ELF-1 (cell line): ENCODE results near the gene TRIM9.
A peak's percentile ranks its signal among the peaks of the same experiment; 100 is the strongest.

Source experiments
- DNase-seq: peaks from one replicate; pipeline ENCODE4 v3.0.0-alpha.2; 2016; ENCODE audit warnings: low read depth, low spot score

The TRIM9 gene

DNA sequence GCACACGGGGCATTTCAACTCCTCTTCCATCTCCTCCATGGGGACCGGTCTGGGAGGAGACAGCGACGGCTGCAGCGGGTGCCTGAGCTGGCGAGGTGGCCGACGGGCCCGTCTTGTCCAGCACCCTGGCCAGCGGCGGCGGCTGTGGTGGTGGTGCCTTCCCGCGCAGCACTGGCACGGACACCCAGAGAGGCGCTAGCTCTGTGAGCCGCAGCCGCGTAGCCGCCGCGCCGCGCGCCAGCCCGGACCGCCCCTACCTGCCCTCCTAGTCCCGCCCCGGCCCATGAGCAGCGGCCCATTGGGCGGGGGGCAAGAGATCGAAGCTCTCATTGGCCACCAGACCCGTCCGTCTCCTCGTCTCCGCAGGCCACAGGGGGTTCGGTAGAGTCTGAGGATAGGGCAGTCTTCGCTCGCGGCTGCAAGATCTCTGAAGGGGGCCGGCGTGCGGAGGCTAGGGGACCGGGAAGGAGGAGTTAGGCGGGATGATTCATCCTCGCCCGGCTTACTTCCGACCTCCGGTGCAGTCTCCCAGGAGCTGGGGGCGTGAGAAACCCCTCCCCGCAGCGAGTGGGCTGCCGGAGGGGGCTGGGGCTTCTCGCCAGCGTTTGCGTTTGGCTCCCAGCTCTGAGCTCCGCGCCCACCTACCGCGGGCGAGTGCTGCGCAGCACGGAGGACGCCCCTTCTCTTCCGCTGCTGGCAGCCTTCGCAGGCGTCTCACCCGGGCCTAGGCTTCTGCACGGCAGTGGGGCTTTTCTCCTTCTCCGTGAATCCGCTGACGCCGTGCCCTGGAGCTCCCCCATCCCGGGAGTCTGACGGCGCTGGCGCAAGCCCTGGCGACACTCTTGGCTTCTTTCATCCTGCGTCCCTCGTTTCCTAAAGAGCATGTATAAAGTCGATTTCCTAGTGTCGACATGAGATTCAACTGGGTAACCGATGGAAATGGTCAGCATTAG, at the start of gene TRIM9:
TSS of gene TRIM9 (minus strand) at position 205 of the 953 bp plus-strand sequence. CDS start at position 39, 166 bp downstream.
- DNase-seq: peak; percentile 99

DNA sequence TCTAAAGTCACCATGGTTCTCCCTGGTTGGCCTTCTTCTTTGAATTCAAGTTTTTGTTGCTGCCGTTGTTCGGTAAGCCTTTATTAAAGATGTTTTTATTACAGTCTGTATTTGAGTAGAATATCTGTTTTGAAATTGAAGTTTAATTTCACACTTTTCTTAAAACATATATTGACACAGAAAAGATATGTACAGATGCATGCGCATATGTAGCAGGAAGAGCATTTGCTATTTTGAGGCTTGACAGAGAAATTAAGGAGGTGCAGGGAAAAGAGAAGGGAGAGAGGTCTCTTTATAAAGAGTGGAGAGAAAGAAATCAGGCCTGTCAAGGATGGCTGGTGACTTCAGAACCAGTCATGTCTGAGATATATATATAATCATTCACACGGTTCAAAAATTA, 46.0 kb upstream of the TRIM9 start:
- no peak for DNase-seq

DNA sequence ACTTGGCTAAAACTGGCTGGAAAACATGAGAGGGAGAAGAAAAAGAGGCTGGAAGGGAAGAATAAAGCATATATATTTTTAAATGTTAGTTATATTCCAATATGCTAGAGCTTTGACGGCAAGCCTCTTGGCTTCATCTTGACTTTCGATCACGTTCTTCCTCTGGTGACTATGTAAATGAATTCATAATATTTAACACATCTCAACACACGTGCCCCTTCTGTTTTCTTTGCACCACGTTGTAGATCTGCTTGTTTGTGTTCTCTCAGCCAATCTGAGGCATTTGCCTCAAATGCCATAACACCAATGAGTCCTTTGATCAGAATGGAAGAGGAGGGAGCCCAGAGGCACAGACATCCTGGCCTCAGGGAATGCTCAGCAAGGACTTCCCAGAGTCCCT, 45.4 kb upstream of the TRIM9 start:
- no peak for DNase-seq

DNA sequence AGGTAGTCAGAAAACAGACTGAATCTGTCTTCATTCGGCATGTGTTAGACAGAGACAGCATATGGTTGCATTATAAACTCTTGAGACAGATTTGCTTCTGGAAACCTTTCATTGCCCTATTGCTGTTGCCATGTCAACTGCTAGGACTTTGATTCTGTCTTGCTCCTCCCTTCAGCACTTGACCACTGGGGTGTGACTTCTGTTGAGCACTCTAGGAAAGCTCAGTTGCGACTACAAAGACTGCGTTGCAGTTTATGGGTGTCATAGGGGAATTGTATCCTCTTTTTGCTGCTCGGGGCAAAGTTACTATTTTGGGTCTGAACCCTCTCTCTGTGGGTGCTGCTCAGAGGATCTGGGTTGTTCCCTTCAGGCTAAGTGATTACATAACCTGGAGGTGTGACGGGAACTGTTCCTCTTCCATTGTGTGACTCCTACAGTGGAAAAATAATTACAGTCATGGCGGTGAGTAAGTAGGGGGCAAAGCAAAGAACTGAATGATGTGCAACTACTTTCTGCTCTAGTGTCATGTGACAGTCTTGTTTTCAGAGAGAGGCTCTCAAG, 44.3 kb upstream of the TRIM9 start:
- no peak for DNase-seq

DNA sequence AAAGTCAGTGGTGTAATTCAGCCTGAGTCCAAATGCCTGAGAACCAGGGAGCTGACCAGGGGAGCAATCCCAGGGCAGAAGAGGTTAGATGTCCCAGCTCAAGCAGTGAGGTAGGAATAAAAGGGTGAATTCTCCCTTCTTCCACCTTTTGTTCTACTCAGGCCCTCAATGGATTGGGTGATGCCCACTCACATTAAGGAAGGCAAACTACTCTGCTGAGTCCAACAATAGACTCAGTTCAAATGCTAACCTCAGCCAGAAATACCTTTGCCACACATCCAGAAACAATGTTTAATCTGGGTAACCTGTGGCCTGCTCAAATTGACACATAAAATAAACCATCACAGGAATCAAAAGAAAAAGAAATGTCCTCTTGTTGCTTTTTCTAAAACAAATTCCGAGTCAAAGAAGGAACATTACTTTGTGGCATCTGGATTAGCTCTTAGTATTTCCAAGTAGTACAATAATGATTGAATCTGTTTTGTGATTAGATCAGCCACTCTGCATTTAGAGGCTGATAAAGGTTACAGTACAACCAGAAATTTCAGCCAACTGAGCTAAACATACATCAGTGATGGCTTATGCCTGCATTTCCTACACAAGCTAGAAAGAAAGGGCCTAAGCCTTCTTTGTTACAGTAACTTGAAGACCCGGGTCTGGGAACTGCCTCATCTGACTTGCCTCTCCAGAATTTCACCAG, 43.6 kb upstream of the TRIM9 start:
- no peak for DNase-seq

DNA sequence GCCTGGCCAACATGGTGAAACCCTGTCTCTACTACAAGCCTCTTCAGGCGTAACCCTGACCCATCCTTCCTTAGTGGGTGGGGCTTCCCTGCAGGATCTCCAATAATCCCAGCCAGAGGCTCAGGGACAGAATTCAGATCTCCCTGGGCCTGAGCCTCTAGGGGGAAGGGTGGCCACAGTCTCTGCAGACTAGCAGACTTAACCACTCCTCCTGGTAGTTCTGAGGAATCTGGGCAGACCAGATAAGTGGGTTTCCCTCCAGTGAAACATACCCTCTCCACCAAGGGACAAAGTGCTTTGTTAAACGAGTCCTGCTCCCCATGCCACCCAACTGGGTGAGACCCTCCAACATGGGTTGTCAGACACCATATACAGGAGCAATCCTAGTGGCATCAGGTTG, 36.6 kb upstream of the TRIM9 start:
- peak; percentile 63 for DNase-seq

DNA sequence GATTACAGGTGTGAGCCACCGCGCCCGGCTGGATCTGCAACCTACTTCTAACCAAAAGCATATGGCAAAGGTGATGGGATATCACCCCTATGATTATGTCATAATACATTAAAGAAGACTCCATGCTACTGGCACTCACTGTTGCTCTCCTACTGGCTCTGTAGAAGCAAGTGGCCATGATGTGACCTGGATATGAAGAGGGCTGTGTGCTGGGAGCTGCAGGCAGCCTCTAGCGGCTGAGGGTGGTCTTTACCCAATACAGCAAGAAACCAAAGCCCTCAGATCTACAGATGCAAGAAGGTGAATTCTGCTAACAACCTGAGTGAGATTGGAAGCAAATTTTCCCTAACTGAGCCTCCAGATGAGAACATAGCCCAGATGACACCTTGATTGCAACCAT, 34.2 kb upstream of the TRIM9 start:
- no peak for DNase-seq

DNA sequence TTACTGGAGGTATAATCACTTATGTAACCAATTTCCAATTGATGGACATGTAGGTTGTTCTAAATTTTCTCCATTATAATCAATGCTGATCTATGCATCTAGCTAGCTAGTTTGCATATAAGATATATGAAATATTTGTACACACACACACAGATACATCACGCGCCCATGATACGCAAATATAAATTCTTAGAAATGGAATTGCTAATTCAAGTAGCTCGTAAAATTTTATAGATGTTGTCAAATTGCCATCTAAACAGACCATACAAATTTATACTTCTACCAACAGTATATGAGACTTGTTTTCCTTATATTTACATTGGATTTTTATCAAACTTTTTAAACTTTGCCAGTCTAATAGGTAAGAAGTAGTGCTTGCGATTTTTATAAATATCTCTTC, 29.1 kb upstream of the TRIM9 start:
- no peak for DNase-seq

DNA sequence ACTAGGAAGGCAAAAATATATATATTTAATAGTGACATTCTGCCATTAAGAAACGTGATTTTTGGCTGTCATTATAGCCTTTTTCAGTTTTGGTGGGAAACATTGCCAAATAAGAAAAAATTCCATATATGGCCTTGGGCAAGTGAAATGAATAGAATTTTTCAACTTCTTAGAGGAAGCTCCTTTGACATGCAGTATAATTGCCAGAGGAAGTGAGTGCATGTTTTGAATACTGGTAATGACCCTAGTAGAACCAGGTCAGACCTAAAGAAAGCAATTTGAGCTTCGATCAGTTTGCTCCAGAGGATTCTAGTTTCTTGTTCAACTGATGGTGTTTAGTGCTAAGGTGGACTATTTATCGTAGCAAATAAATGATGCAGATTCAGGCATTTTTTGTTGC, 26.2 kb upstream of the TRIM9 start:
- no peak for DNase-seq

DNA sequence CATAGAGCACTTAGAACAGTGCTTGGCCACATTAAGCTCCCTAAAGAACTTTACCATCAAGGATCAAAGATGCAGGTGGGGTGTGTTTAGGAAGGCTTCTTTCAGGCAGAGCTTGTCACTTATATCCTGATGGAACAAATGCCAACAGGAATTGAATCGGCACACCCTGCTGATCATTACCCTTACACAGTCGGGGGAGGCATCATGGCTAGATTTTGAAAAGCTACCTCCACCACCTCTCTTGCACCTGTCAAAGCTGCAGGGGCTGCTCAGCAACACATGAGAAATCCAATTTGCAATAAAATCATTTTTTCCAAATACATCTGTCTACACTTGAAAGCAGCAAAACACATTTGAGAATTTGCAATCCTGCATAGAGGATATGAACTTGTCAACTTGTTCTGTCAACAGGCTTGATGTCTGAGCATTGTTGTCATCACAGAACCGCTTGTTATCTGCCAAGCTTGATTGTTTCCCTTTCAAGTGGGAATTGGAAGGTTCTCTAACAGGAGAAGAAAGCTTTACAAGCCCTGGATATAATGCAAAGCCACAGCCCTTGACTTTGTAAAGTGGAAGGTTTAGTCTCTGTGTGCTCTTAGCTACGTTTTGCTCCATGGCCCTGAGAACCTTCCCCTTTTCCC, 24.6 kb upstream of the TRIM9 start:
- DNase-seq: no peak

DNA sequence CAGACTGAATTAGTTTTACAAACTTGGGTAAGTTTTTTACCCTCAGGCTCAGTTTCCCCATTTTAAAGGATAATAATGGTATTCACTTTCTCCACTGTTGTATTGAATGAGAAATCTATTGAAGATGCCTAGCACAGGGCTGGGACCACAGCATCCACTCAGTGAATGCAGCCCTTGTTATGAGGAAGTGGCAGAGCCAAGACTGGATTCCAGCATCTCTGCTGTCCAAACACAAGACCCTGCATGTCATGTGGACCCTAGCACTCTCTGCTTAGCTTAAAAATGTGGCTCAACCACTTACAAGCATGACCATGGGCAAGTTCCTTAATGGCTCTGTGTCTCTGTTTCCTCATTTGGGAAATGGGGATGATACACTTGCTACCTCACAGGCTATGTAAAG, 24.1 kb upstream of the TRIM9 start:
- DNase-seq: no peak

DNA sequence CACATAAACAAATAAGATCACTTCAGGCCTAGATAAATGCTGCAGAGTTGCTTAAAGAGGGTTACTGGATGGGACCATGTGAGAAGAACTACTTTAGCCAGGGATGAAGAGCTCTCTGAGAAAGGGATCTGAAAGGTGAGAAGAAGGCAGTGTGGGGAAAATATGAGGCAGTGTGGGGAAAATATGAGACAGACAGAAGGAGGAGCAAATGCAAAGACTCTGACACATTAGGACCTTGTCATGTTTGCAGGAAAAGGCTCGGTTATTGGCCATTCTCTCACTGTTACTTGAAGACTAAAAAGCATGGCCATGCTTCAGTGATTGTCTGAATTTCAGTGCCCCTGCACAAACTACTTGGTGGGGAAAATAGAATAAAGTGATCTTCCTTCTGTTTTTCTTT, 22.7 kb upstream of the TRIM9 start:
- no peak for DNase-seq

DNA sequence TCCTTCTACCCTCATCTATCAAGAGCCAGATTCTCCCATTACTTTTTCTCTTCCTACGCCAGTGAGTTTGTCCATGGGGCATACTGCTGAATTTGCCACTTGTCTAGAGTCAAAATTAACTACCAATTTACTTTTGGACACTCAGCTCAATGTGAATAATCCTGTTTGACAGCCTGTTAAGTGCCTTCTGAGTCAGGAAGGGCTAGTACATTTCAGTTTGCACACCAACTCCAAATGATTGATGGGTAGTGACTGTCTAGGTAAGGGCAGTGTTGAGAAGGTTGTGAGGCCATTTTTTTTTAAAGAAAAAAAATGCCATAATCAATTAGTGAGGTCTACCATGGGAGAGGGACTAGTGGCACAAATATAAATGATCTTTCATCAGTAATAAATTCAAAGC, 21.8 kb upstream of the TRIM9 start:
- DNase-seq: no peak

DNA sequence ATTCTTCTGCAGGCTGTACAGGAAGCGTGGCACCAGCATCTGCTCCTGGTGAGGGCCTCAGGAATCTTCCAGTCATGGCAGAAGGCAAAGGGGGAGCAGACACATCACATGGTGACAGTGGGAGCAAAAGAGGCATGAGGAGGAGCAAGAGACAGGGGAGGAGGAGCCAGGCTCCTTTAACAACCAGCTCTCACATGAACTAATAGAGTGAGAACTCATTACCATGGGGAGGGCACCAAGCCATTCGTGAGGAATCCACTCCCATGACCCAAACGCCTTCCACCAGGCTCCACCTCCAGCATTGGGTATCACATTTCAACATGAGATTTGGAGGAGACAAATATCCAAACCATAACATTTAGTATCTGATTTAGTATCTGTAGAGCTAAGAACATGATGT, 14.7 kb upstream of the TRIM9 start:
- no peak for DNase-seq

DNA sequence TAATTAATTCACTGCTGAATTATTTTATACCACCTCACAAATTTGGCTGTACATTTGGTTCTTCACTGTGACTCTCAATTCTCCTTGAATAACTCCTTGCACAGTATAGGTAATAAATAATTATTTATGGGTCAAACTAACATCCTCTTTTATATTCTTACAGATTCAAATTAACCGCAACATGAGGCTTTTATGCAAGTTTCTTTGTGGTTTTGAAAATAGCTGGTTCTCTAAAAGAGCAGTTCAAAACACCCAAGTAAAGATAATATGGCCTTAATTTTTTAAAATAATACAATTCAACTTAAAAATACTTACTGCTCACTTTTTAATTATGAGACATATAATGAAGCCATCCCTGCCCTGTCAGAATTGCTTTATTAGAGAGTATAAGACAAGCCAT, 12.9 kb upstream of the TRIM9 start:
- DNase-seq: no peak

DNA sequence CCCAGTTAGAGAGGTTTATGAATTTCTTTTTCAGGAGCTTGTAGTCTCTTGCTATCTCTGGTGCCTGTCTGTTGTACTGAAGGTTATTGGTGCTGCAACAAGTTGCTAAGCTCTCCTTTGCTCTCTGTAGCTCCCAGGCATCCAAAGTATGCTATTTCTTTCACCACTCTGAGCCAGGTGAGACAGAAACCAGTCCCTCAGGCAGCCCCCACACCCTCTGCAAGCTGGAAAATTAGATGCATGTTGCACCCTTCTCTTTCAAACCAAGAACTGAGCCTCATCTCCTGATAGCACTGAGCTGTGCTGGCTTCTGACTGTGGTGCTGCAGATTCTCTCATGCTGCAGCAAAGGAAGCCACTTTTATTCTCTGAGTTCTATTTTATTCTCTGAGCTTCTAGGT, 9.6 kb upstream of the TRIM9 start:
- peak; percentile 42 for DNase-seq

DNA sequence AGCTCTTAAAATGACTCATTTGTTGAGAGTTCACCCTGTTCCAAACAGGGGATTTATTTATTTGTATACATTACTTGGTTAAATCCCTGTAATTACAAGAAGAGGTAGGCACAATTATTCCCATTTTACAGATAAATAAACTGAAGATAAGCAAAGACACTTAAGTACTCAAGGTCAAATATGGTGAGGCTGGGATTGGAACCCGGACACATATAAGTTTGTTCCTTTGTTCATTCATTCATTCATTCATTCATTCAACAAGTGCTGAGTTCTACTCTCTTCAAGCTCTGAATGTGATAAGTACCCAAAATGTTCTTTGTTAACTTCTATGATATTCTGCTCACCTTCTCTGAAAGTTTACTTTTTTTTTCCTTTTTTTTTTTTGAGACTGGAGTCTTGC, 2.4 kb upstream of the TRIM9 start:
- DNase-seq: no peak

DNA sequence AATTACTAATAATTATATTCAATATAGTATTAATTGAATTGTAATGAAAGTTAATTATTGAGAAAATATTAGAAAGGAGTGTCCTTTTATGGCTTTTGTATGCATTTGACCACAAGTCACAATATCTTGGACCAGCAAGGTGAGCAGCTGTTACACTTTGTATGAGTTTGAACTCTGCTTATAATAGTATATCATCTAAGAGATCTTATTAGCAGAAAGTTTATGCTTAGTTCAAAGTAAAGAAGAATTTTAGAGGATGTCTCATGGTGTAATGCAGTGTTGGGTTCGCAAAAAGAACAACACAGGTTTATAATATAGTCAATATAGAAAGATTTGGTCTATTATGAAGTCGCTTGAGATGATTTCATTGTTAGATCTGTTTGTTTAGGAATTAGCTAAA, 2.0 kb upstream of the TRIM9 start:
- no peak for DNase-seq

DNA sequence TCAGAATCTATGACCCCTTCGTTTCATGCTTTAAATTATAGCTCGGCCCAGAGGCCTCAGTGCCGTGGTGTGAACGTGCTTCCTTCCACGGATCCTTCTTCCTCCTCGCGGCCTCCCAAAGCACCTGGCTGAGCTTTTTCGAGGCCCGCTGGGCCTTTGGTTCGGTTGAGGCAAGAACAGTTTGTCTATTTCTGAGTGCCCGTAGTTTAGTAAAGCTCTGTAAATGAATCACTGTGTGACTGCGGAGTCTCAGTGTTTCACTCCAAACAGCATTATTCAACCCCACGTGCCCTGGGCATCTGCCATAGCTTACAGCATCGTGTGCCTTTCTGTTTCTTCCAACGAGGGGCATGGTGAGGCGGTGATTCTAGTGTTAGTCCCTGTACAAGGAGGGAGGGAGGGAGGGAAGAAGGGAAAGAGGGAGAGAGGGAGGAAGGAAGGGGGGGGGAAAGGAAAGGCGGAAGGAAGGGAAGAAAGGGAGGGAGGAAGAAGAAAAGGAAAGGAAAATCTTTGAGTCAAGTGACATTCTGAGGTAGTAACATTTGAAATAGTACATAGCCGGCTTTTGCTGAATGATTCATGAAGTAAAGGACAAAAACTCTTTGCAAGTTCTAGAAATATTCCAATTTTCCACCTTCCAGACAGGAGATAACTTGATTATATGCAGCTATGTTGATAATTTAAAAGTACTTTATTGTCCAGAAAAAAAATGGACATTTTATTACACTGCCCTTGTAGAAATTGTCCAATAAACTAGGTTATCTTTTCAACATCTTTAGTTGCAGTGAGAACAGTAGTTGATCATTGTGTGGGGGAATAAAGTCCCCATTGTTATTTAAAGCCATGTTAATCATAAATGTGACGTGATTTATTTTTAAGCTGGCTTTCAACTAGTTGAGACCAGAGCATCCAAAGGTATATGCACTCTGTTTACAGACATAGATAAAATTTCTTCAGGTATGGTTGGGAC, 1.2 kb upstream of the TRIM9 start:
- no peak for DNase-seq

DNA sequence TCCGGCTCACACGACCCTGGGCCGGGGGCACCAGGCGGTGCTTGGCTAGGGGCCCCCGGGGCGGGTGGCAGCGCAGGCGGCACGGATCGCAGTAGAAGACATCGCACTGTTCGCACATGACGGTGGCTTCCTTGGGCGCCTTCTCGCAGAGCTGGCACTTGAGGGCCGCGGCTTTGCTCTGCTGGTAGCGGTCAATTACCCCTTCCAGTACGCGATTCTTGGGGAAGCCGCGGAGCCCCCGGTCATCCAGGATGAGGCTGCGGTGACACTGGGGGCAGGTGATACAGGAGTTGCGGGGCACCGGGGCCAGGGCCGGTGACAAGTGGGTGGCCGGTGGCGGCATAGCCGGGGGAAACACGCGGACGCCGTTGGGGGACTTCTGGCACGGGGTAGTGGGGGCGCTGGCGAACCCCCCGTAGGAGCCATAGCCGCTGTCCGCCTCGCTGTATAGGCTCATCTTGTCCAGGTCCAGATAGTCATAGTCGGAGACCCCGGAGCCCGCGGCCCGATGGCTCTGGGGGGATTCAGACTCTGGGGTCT, 553 bp downstream of the TRIM9 start:
- DNase-seq: peak; percentile 25
